GM12878 (cell line): ENCODE results near the gene CCL4. TPM values are rescaled to one million over a fixed set of nuclear protein-coding genes. Genes with fewer than 3 reads are reported as not detected.

Source experiments
- ATAC-seq: fragments of 200-7000 bp; cut with Tn5 transposase; 3 replicates; pipeline ENCODE4 v1.9.1; 2020; ENCODE audit warnings: mild to moderate bottlenecking, moderate library complexity
- BruUV-seq: library from RNA; stranded (reverse); fragments of 400-500 nt; replicated peaks from 2 replicates; lab custom pipeline; 2021; lab: Mats Ljungman, UMichigan
- CTCF ChIA-PET: fragments of 300-600 bp; sonication (Branson Sonifier 250); formaldehyde crosslinking; extraction: SDS; loops from one replicate; lab custom pipeline; 2021; ENCODE audit warnings: inconsistent platforms; lab: Yijun Ruan, JAX
- POLR2A ChIA-PET: fragments of 350-600 bp; formaldehyde crosslinking; extraction: SDS; loops from one replicate; lab custom pipeline; 2021; ENCODE audit warnings: inconsistent platforms; lab: Charles Lee
- RAD21 ChIA-PET: fragments of 300-600 bp; sonication (Branson Sonifier 250); formaldehyde crosslinking; loops from one replicate; lab custom pipeline; 2023; ENCODE audit warnings: antibody characterized with exemption; ENCODE audit not compliant: unreplicated experiment; lab: Charles Lee
- SMC1A ChIA-PET: fragments of 300-600 bp; sonication (Branson Sonifier 250); formaldehyde crosslinking; loops from one replicate; lab custom pipeline; 2023; ENCODE audit not compliant: unreplicated experiment, uncharacterized antibody; lab: Charles Lee
- DNase-seq: peaks from one replicate; pipeline ENCODE4 v3.0.0-alpha.2; 2011; ENCODE audit warnings: low read depth, low spot score
- FAIRE-seq: peaks from 3 replicates; lab custom pipeline; 2011; peaks lifted over from hg19 to GRCh38; lab: Jason Lieb, UNC
- H2AFZ ChIP-seq: 2 replicates; pipeline ENCODE4 v1.6.0; 2011; ENCODE audit warnings: low read depth, low read length, control low read depth; ENCODE audit not compliant: control insufficient read depth
- H3K27ac ChIP-seq: 2 replicates; pipeline ENCODE4 v1.5.1; 2011; ENCODE audit warnings: control low read depth; ENCODE audit not compliant: control insufficient read depth, insufficient read depth
- H3K27me3 ChIP-seq, 2 experiments: replicated peaks in 1 of 2; 2 replicates each; pipeline versions ENCODE4 v1.6.0 to v1.6.1; 2011; ENCODE audit warnings: low read length in 1 of 2; ENCODE audit not compliant: control insufficient read depth in 2 of 2, insufficient read depth in 2 of 2
- H3K36me3 ChIP-seq, 2 experiments: 2 replicates each; pipeline ENCODE4 v1.5.1; 2011; ENCODE audit warnings: low read length in 1 of 2; ENCODE audit not compliant: control insufficient read depth in 2 of 2, insufficient read depth in 2 of 2
- H3K4me1 ChIP-seq: 2 replicates; pipeline ENCODE4 v1.6.1; 2011; ENCODE audit warnings: mild to moderate bottlenecking, low read length, moderate library complexity, mixed read lengths; ENCODE audit not compliant: control insufficient read depth, insufficient read depth
- H3K4me2 ChIP-seq: 2 replicates; pipeline ENCODE4 v1.6.0; 2011; ENCODE audit warnings: control low read depth; ENCODE audit not compliant: control insufficient read depth, insufficient read depth
- H3K4me3 ChIP-seq: fragments of 200-600 bp; sonication (generic); 2 replicates; pipeline ENCODE4 v1.5.1; 2016
- H3K79me2 ChIP-seq: 2 replicates; pipeline ENCODE4 v1.6.0; 2011; ENCODE audit warnings: low read length; ENCODE audit not compliant: control insufficient read depth, insufficient read depth
- H3K9ac ChIP-seq: 2 replicates; pipeline ENCODE4 v1.8.0; 2011; ENCODE audit warnings: low read length, control low read depth, mixed read lengths; ENCODE audit not compliant: control insufficient read depth, insufficient read depth
- H3K9me3 ChIP-seq: replicated peaks from 3 replicates; pipeline ENCODE4 v1.5.1; 2011; ENCODE audit warnings: mild to moderate bottlenecking, low read length; ENCODE audit not compliant: control insufficient read depth, insufficient read depth
- H4K20me1 ChIP-seq: 2 replicates; pipeline ENCODE4 v1.6.0; 2011; ENCODE audit not compliant: control insufficient read depth, insufficient read depth
- BACH1 ChIP-seq: fragments of 450-650 bp; IDR thresholded peaks from 2 replicates; pipeline ENCODE4 v1.6.1; 2017; ENCODE audit warnings: mild to moderate bottlenecking, borderline replicate concordance
- BMI1 ChIP-seq: fragments of 450-650 bp; IDR thresholded peaks from 2 replicates; pipeline ENCODE4 v1.6.1; 2016; ENCODE audit warnings: mild to moderate bottlenecking, moderate library complexity, borderline replicate concordance
- HDAC6 ChIP-seq: fragments of 200-600 bp; sonication (generic); IDR thresholded peaks from one replicate; pipeline ENCODE4 v1.8.0; 2017; ENCODE audit warnings: antibody characterized with exemption; ENCODE audit not compliant: unreplicated experiment
- IRF4 ChIP-seq: IDR thresholded peaks from 2 replicates; pipeline ENCODE4 v1.6.1; 2011; ENCODE audit warnings: low read depth, low read length
- NBN ChIP-seq: fragments of 450-650 bp; IDR thresholded peaks from 2 replicates; pipeline ENCODE4 v1.6.1; 2016
- NFYA ChIP-seq: IDR thresholded peaks from 2 replicates; pipeline ENCODE4 v1.6.1; 2011; ENCODE audit warnings: low read depth, mild to moderate bottlenecking, low read length, improper control_type of control experiment, borderline replicate concordance
- NR2C2 ChIP-seq: IDR thresholded peaks from 2 replicates; pipeline ENCODE4 v1.6.1; 2011; ENCODE audit warnings: borderline replicate concordance, low read depth; ENCODE audit not compliant: control insufficient read depth, insufficient read length
- PAX5 ChIP-seq: IDR thresholded peaks from 2 replicates; pipeline ENCODE4 v1.6.1; 2011; ENCODE audit warnings: low read depth, low read length, borderline replicate concordance
- POLR2A ChIP-seq: IDR thresholded peaks from 2 replicates; pipeline ENCODE4 v1.6.1; 2011; ENCODE audit warnings: low read depth, mild to moderate bottlenecking, low read length
- RCOR1 ChIP-seq: conservative IDR thresholded peaks from 2 replicates; pipeline ENCODE4 v1.6.1; 2012; ENCODE audit warnings: low read depth, low read length, improper control_type of control experiment
- TBL1XR1 ChIP-seq: IDR thresholded peaks from 2 replicates; pipeline ENCODE4 v1.6.1; 2012; ENCODE audit warnings: low read depth, low read length, improper control_type of control experiment
- ZBED1 ChIP-seq: IDR thresholded peaks from 2 replicates; pipeline ENCODE4 v1.6.1; 2016; ENCODE audit warnings: borderline replicate concordance
- ZNF217 ChIP-seq: fragments of 450-650 bp; IDR thresholded peaks from 2 replicates; pipeline ENCODE4 v1.6.1; 2017; ENCODE audit warnings: antibody characterized with exemption, mild to moderate bottlenecking
- ZSCAN29 ChIP-seq: fragments of 450-650 bp; IDR thresholded peaks from 2 replicates; pipeline ENCODE4 v1.6.1; 2017; ENCODE audit warnings: mild to moderate bottlenecking, moderate library complexity
- WGBS: methylation state at CpG from one replicate; pipeline ENCODE4 v1.1.6; 2016; ENCODE audit warnings: low lambda C conversion rate; ENCODE audit not compliant: insufficient replicate concordance, insufficient coverage; ENCODE audit errors: missing lambda C conversion rate; 5-methylcytosine and 5-hydroxymethylcytosine counted together
- in situ Hi-C: fragments of 300-500 bp; cut with MboI; formaldehyde crosslinking; loops from 9 replicates; pipeline ENCODE4 v1.14.3; 2018; ENCODE audit warnings: mixed read lengths
- intact Hi-C: fragments of 100-400 bp; cut with micrococcal nuclease; formaldehyde crosslinking; loops from one replicate; pipeline ENCODE4 v1.14.2; 2022; ENCODE audit not compliant: unreplicated experiment
- polyA plus RNA-seq, 11 experiments: library from polyadenylated mRNA; depleted of rRNA in 4 of 11; unstranded in 6 of 11; stranded (reverse) in 5 of 11; fragments of >200 nt; fragmentation: Nextera tagmentation in 4 of 11; fragmentation: Illumina TruSeq in 1 of 11; extraction: Ambion mirVana in 4 of 11; extraction: Trizol in 1 of 11; gene quantifications; 1 replicate in 1 of 11; 2 replicates in 10 of 11; pipeline versions ENCODE4 v1.2.1 to v1.2.3, GENCODE V29; 2011 to 2016; ENCODE audit warnings: inconsistent platforms in 2 of 11, missing spikeins in 2 of 11, low read depth in 1 of 11
- total RNA-seq, 4 experiments: library from RNA; depleted of rRNA in 3 of 4; stranded (reverse); fragments of >200 nt in 3 of 4; fragmentation: Illumina TruSeq in 1 of 4; extraction: Trizol in 1 of 4; gene quantifications; 2 replicates each; pipeline versions ENCODE4 v1.2.1 to v1.2.3, GENCODE V29; 2013 to 2021
- TF ChIP-seq, protein P1 (sequence below): fragments of 450-650 bp; IDR thresholded peaks from 2 replicates; pipeline ENCODE4 v1.6.1; 2017; ENCODE audit warnings: antibody characterized with exemption, mild to moderate bottlenecking, moderate library complexity
- TF ChIP-seq, protein P2 (sequence below): IDR thresholded peaks from 2 replicates; pipeline ENCODE4 v1.6.1; 2011; ENCODE audit warnings: low read depth, low read length, improper control_type of control experiment, borderline replicate concordance
- TF ChIP-seq, protein P3 (sequence below): fragments of 450-650 bp; IDR thresholded peaks from 2 replicates; pipeline ENCODE4 v1.6.1; 2014; ENCODE audit warnings: mild to moderate bottlenecking

CCL4 gene
- total and polyA plus RNA-seq, 10 of the 15 experiments (the other 5 are each of a cell fraction or from before 2014, with no cell fraction given): 18.7 to 741 (median 79.4) TPM

DNA sequence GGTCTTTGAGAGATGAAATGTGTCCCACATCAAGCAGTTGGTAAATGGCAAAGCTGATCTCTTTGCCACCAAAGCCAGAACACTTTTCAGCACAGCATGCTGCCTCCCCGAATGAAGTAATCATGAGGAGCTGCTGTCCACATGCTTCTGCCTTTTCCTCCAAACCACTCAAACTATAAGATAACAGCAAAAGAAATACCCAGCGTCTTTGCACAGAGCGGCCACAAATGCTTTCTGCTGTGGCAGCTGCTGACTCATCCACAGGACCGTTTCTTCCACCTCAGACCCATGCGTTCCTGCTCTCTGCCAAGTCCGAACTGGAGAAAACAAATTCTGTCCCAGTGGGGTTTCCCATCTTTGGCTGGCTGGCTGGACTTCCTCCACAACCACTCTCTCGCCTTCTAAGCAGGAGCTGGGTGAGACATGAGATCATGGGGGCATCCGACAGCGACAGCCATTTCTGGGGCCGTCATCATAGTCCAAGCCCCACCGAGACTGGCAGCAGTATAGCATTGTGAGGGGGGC, 45.7 kb downstream of the CCL4 start:
- ChIA-PET RAD21 (interaction anchor here (1.1 to 7.8 kb wide), 20 partner anchors 13 to 300 kb away, joined by 3 to 342 read pairs (median 7); partner anchors contain the start of genes CCL16, CCL3, CCL4 and CCL4L2), POLR2A (interaction anchor here (1.1 to 2.5 kb wide), 8 partner anchors 16 to 180 kb away, joined by 3 to 8 read pairs (median 3); partner anchors contain the start of gene CCL4), SMC1A (interaction anchor here (0.5 to 11.3 kb wide), 26 partner anchors 15 to 336 kb away, joined by 3 to 485 read pairs (median 6); partner anchors contain the start of genes CCL14, CCL16, CCL18 and CCL3), CTCF (interaction anchor here (0.7 to 12.0 kb wide), 37 partner anchors 12 to 388 kb away, joined by 3 to 622 read pairs (median 7); partner anchors contain the start of genes C17orf50, CCL14, CCL16 and CCL3)
- in situ Hi-C loops: loop anchor here (5.0 to 25.0 kb wide), 2 partner anchors 177 to 338 kb away; partner anchors contain the start of gene ZNHIT3
- Histone ChIP-seq H3K79me2 (no peaks in the 10 kb centered on the region), H3K36me3 (no peaks in the 10 kb centered on the region), H3K4me3 (no peak overlapping the region), H4K20me1 (no peaks in the 10 kb centered on the region), H3K27ac (no peak overlapping the region), H3K4me1 (peaks cover 13% of the 10 kb centered on the region), H3K4me2 (no peak overlapping the region), H2AFZ (peak overlapping the region; percentile 16), H3K9ac (no peak overlapping the region), H3K9me3 (peaks cover 3% of the 10 kb centered on the region; the same call in 1 of the 3 replicates), H3K27me3 (no peaks in the 10 kb centered on the region)
- intact Hi-C loops: loop anchor here (1.0 to 10.0 kb wide), 6 partner anchors 59 to 335 kb away; partner anchors contain the start of genes CCL3 and ZNHIT3
- no peak for DNase-seq
- peak; percentile 30 for ATAC-seq
- no peak for TF ChIP-seq POLR2A
- TF ChIP-seq, protein P1, sequence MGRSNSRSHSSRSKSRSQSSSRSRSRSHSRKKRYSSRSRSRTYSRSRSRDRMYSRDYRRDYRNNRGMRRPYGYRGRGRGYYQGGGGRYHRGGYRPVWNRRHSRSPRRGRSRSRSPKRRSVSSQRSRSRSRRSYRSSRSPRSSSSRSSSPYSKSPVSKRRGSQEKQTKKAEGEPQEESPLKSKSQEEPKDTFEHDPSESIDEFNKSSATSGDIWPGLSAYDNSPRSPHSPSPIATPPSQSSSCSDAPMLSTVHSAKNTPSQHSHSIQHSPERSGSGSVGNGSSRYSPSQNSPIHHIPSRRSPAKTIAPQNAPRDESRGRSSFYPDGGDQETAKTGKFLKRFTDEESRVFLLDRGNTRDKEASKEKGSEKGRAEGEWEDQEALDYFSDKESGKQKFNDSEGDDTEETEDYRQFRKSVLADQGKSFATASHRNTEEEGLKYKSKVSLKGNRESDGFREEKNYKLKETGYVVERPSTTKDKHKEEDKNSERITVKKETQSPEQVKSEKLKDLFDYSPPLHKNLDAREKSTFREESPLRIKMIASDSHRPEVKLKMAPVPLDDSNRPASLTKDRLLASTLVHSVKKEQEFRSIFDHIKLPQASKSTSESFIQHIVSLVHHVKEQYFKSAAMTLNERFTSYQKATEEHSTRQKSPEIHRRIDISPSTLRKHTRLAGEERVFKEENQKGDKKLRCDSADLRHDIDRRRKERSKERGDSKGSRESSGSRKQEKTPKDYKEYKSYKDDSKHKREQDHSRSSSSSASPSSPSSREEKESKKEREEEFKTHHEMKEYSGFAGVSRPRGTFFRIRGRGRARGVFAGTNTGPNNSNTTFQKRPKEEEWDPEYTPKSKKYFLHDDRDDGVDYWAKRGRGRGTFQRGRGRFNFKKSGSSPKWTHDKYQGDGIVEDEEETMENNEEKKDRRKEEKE: no peak
- no peak for TF ChIP-seq IRF4
- no peak for TF ChIP-seq PAX5
- no peak for TF ChIP-seq HDAC6
- no peak for TF ChIP-seq NR2C2
- no peak for TF ChIP-seq BACH1
- TF ChIP-seq, protein P2, sequence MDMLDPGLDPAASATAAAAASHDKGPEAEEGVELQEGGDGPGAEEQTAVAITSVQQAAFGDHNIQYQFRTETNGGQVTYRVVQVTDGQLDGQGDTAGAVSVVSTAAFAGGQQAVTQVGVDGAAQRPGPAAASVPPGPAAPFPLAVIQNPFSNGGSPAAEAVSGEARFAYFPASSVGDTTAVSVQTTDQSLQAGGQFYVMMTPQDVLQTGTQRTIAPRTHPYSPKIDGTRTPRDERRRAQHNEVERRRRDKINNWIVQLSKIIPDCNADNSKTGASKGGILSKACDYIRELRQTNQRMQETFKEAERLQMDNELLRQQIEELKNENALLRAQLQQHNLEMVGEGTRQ: no peak
- TF ChIP-seq, protein P3, sequence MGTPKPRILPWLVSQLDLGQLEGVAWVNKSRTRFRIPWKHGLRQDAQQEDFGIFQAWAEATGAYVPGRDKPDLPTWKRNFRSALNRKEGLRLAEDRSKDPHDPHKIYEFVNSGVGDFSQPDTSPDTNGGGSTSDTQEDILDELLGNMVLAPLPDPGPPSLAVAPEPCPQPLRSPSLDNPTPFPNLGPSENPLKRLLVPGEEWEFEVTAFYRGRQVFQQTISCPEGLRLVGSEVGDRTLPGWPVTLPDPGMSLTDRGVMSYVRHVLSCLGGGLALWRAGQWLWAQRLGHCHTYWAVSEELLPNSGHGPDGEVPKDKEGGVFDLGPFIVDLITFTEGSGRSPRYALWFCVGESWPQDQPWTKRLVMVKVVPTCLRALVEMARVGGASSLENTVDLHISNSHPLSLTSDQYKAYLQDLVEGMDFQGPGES: no peak
- TF ChIP-seq BMI1: no peak
- no peak for TF ChIP-seq RCOR1
- no peak for TF ChIP-seq ZSCAN29
- TF ChIP-seq NFYA: no peak
- TF ChIP-seq ZBED1: no peak
- no peak for TF ChIP-seq TBL1XR1
- no peak for TF ChIP-seq ZNF217
- no peak for TF ChIP-seq NBN
- WGBS: 50% methylated on average over 11 of the region's 11 CpGs
- BruUV-seq: no TSS peak
- no peak for FAIRE-seq
